Measurements from ENCODE around the gene PIH1D2. TPM values are rescaled to one million over a fixed set of nuclear protein-coding genes. Genes with fewer than 3 reads are reported as not detected.
"Not testable (repeated sequence)": the region's sequence is repeated elsewhere in the genome, so short reads cannot be mapped to it uniquely, and the experiment has no call there.

Gene PIH1D2
- total and polyA plus RNA-seq, 2 donors from 2014 or later, result 6.6 to 7.5 TPM

DNA sequence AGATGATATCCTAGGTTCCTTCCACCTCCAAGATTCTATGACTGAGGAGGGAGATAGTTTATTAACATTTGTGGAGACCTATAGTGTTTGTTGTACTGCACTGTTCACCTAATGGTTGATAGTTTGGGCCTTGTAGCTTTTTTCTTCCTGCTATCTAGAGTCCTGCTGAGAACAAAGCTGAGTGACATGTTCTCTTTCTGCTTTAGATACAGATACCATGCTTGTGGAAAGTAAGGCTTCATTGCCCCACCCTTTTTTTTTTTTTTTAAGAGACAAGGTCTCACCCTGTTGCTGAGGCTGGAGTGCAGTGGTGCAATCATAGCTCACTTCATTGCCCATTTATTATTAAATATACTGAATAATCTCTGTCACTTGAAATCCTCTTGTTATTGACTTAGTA, 36.3 kb downstream of the PIH1D2 start:
- Histone ChIP-seq H3K9ac (ENCODE audit: low read length in 3 of 3) (no peak overlapping the region), H3K4me3 (ENCODE audit: low read length in 3 of 3) (no peak overlapping the region), H3K4me1 (ENCODE audit: control insufficient read depth in 2 of 3, insufficient read depth in 2 of 3, low read depth in 1 of 3, low read length in 3 of 3) (no peaks in the 10 kb centered on the region), H3K27ac (ENCODE audit: low read depth in 2 of 2, low read length in 2 of 2) (no peak overlapping the region), H3K36me3 (ENCODE audit: control insufficient read depth in 2 of 3, insufficient read depth in 3 of 3, low read length in 3 of 3) (peaks cover 2 to 34% (median 18%) of the 10 kb centered on the region in 3 donors), H3K27me3 (ENCODE audit: control insufficient read depth, insufficient read depth, low read length) (no peaks in the 10 kb centered on the region), H3K9me3 (ENCODE audit: control insufficient read depth in 2 of 3, insufficient read depth in 1 of 3, low read length in 3 of 3) (no peaks in the 10 kb centered on the region)
- FAIRE-seq (no peak), DNase-seq (no peak)
- TF ChIP-seq CTCF (IDR thresholded peaks at IDR 0.05; ENCODE audit: borderline replicate concordance, extremely low read depth, insufficient read depth), result no peak
- intact Hi-C loops (cut with DNase I), result no loop called here

DNA sequence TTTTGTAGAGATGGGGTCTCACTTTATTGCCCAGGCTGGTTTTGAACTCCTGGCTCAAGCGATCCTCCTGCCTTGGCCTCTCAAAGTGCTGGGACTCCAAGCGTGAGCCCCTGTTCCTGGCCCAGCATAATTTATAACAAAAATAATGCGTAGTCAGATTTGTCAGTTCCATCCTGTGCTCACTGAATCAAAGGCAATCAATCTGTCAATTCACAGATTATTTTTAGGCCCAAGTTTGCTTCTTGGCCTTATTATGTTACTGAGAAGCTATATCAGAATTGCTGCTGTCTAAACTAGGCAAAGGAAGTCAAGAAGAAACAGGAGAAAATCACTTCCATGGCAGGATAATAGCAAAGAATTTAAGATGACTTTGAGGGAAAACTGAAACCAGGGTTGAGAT, 39.9 kb downstream of the PIH1D2 start:
- Histone ChIP-seq H3K9ac (ENCODE audit: low read length in 3 of 3) (no peak overlapping the region), H3K4me3 (ENCODE audit: low read length in 3 of 3) (no peak overlapping the region), H3K36me3 (ENCODE audit: control insufficient read depth in 2 of 3, insufficient read depth in 3 of 3, low read length in 3 of 3) (peaks cover 2 to 36% (median 24%) of the 10 kb centered on the region in 3 donors), H3K27ac (ENCODE audit: low read depth in 2 of 2, low read length in 2 of 2) (no peak overlapping the region), H3K27me3 (ENCODE audit: control insufficient read depth, insufficient read depth, low read length) (no peaks in the 10 kb centered on the region), H3K9me3 (ENCODE audit: control insufficient read depth in 2 of 3, insufficient read depth in 1 of 3, low read length in 3 of 3) (no peaks in the 10 kb centered on the region), H3K4me1 (ENCODE audit: control insufficient read depth in 2 of 3, insufficient read depth in 2 of 3, low read depth in 1 of 3, low read length in 3 of 3) (no peaks in the 10 kb centered on the region)
- TF ChIP-seq CTCF (IDR thresholded peaks at IDR 0.05; ENCODE audit: borderline replicate concordance, extremely low read depth, insufficient read depth), result no peak
- intact Hi-C loops (cut with DNase I), result no loop called here
- FAIRE-seq, result no peak
- no peak for DNase-seq

DNA sequence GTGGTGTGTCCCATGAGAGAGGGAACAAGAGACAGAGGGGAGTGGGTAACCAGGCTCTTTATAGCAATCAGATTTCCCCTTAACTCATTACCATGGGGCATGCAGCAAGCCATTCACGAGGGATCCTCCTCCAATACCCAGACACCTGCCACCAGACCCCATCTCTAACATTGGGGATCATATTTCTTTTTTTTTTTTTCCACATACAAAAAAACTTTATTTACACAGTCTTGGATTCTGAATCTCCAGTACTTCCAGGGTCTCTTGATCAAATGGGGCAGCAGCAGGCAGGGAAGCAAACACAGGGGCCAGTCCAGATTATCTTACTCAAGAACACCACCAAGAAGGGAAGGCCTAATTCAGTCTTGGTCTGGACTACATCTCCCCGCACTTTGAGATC, 44.4 kb downstream of the PIH1D2 start:
- intact Hi-C loops (cut with DNase I), result no loop called here
- no peak overlapping the region for H3K9ac ChIP-seq (ENCODE audit: low read length in 3 of 3)
- H3K27me3 ChIP-seq (ENCODE audit: control insufficient read depth, insufficient read depth, low read length), result no peaks in the 10 kb centered on the region
- no peak for DNase-seq
- no peaks in the 10 kb centered on the region for H3K9me3 ChIP-seq (ENCODE audit: control insufficient read depth in 2 of 3, insufficient read depth in 1 of 3, low read length in 3 of 3)
- H3K36me3 ChIP-seq (ENCODE audit: control insufficient read depth in 2 of 3, insufficient read depth in 3 of 3, low read length in 3 of 3), result peaks cover 0 to 24% (median 19%) of the 10 kb centered on the region in 3 donors
- FAIRE-seq, result no peak
- no peak overlapping the region for H3K4me3 ChIP-seq (ENCODE audit: low read length in 3 of 3)
- no peak overlapping the region for H3K27ac ChIP-seq (ENCODE audit: low read depth in 2 of 2, low read length in 2 of 2)
- peaks cover 0 to 5% (median 0%) of the 10 kb centered on the region in 3 donors for H3K4me1 ChIP-seq (ENCODE audit: control insufficient read depth in 2 of 3, insufficient read depth in 2 of 3, low read depth in 1 of 3, low read length in 3 of 3)
- no peak for TF ChIP-seq CTCF (IDR thresholded peaks at IDR 0.05; ENCODE audit: borderline replicate concordance, extremely low read depth, insufficient read depth)

- H3K9me3 ChIP-seq (ENCODE audit: control insufficient read depth in 2 of 3, insufficient read depth in 1 of 3, low read length in 3 of 3); H3K4me1 ChIP-seq (ENCODE audit: control insufficient read depth in 2 of 3, insufficient read depth in 2 of 3, low read depth in 1 of 3, low read length in 3 of 3); H3K4me3 ChIP-seq (ENCODE audit: low read length in 3 of 3); intact Hi-C loops (cut with DNase I); FAIRE-seq; H3K27me3 ChIP-seq (ENCODE audit: control insufficient read depth, insufficient read depth, low read length); H3K9ac ChIP-seq (ENCODE audit: low read length in 3 of 3); H3K27ac ChIP-seq (ENCODE audit: low read depth in 2 of 2, low read length in 2 of 2): not testable (repeated sequence)
- peak in 1 of 5 donors; percentile 63 for DNase-seq
- peaks cover 0 to 20% (median 15%) of the 10 kb centered on the region in 3 donors for H3K36me3 ChIP-seq (ENCODE audit: control insufficient read depth in 2 of 3, insufficient read depth in 3 of 3, low read length in 3 of 3)
Measured at GRCh38 chr11:112026784-112027410, 46.9 kb downstream of the PIH1D2 start.

All from kidney (tissue), 14 donors.